ENCODE data around the gene ALDH3B2. TPM values are rescaled to one million over a fixed set of nuclear protein-coding genes. Genes with fewer than 3 reads are reported as not detected.
A peak's percentile ranks its signal among the peaks of the same experiment; 100 is the strongest.
"Not testable (repeated sequence)": the region's sequence is repeated elsewhere in the genome, so short reads cannot be mapped to it uniquely, and the experiment has no call there.

The ALDH3B2 gene
- total RNA-seq, 1 donor from 2014 or later: 4.8 TPM

- Mint-ChIP-seq H3K36me3 (no peaks in the 10 kb centered on the region), H3K4me3 (peak overlapping the region; percentile 47), H3K27ac (peak overlapping the region; percentile 64), H3K9me3 (no peaks in the 10 kb centered on the region), H3K4me1 (ENCODE audit: unreplicated experiment) (no peaks in the 10 kb centered on the region), H3K27me3 (peaks cover 2% of the 10 kb centered on the region)
- DNase-seq (ENCODE audit: extremely low spot score, unreplicated experiment): no peak
- no peak for TF ChIP-seq CTCF (conservative IDR thresholded peaks at IDR 0.05)
Measured at GRCh38 chr11:67627441-67627811, 47.0 kb downstream of the ALDH3B2 start.

- peak overlapping the region; percentile 47 for H3K4me3 Mint-ChIP-seq
- no peaks in the 10 kb centered on the region for H3K9me3 Mint-ChIP-seq
- no peaks in the 10 kb centered on the region for H3K36me3 Mint-ChIP-seq
- H3K4me1 Mint-ChIP-seq (ENCODE audit: unreplicated experiment): peaks cover 1% of the 10 kb centered on the region
- TF ChIP-seq CTCF (conservative IDR thresholded peaks at IDR 0.05): no peak
- peaks cover 4% of the 10 kb centered on the region for H3K27me3 Mint-ChIP-seq
- H3K27ac Mint-ChIP-seq: no peak overlapping the region
- DNase-seq (ENCODE audit: extremely low spot score, unreplicated experiment): no peak
Measured at GRCh38 chr11:67626970-67627369, 47.5 kb downstream of the ALDH3B2 start.

GRCh38 chr11:67626131-67626833 lies 48.1 kb downstream of the ALDH3B2 start:
- H3K27ac Mint-ChIP-seq; H3K4me1 Mint-ChIP-seq (ENCODE audit: unreplicated experiment); H3K9me3 Mint-ChIP-seq; DNase-seq (ENCODE audit: extremely low spot score, unreplicated experiment); H3K4me3 Mint-ChIP-seq; H3K36me3 Mint-ChIP-seq: not testable (repeated sequence)
- peaks cover 10% of the 10 kb centered on the region for H3K27me3 Mint-ChIP-seq

- not testable (repeated sequence) for H3K4me3 Mint-ChIP-seq; H3K27ac Mint-ChIP-seq; DNase-seq (ENCODE audit: extremely low spot score, unreplicated experiment); H3K36me3 Mint-ChIP-seq; H3K9me3 Mint-ChIP-seq
- Mint-ChIP-seq H3K4me1 (ENCODE audit: unreplicated experiment) (peaks cover 20% of the 10 kb centered on the region), H3K27me3 (peaks cover 23% of the 10 kb centered on the region)
Measured at GRCh38 chr11:67623795-67624194, 50.6 kb downstream of the ALDH3B2 start.

- not testable (repeated sequence) for H3K9me3 Mint-ChIP-seq; H3K36me3 Mint-ChIP-seq; H3K27ac Mint-ChIP-seq; DNase-seq (ENCODE audit: extremely low spot score, unreplicated experiment); H3K4me3 Mint-ChIP-seq
- peaks cover 20% of the 10 kb centered on the region for H3K4me1 Mint-ChIP-seq (ENCODE audit: unreplicated experiment)
- peaks cover 24% of the 10 kb centered on the region for H3K27me3 Mint-ChIP-seq
Measured at GRCh38 chr11:67622905-67623304, 51.5 kb downstream of the ALDH3B2 start.

- DNase-seq (ENCODE audit: extremely low spot score, unreplicated experiment); H3K27ac Mint-ChIP-seq; H3K9me3 Mint-ChIP-seq; H3K36me3 Mint-ChIP-seq: not testable (repeated sequence)
- peaks cover 30% of the 10 kb centered on the region for H3K4me1 Mint-ChIP-seq (ENCODE audit: unreplicated experiment)
- peaks cover 34% of the 10 kb centered on the region for H3K27me3 Mint-ChIP-seq
- H3K4me3 Mint-ChIP-seq: peak overlapping the region; percentile 95
Measured at GRCh38 chr11:67621928-67622327, 52.5 kb downstream of the ALDH3B2 start.

GRCh38 chr11:67620621-67621020 lies 53.8 kb downstream of the ALDH3B2 start:
- H3K36me3 Mint-ChIP-seq, H3K9me3 Mint-ChIP-seq: not testable (repeated sequence)
- H3K4me3 Mint-ChIP-seq: peak overlapping the region; percentile 95
- H3K27me3 Mint-ChIP-seq: peaks cover 35% of the 10 kb centered on the region
- H3K27ac Mint-ChIP-seq: peak overlapping the region; percentile 79
- H3K4me1 Mint-ChIP-seq (ENCODE audit: unreplicated experiment): peaks cover 31% of the 10 kb centered on the region
- peak; percentile 69 for DNase-seq (ENCODE audit: extremely low spot score, unreplicated experiment)

- Mint-ChIP-seq H3K27ac (peak overlapping the region; percentile 79), H3K4me3 (peak overlapping the region; percentile 95), H3K27me3 (peaks cover 35% of the 10 kb centered on the region), H3K4me1 (ENCODE audit: unreplicated experiment) (peaks cover 31% of the 10 kb centered on the region)
- not testable (repeated sequence) for H3K9me3 Mint-ChIP-seq; DNase-seq (ENCODE audit: extremely low spot score, unreplicated experiment); H3K36me3 Mint-ChIP-seq
Measured at GRCh38 chr11:67619683-67620618, 54.5 kb downstream of the ALDH3B2 start.

- peaks cover 31% of the 10 kb centered on the region for H3K4me1 Mint-ChIP-seq (ENCODE audit: unreplicated experiment)
- peaks cover 35% of the 10 kb centered on the region for H3K27me3 Mint-ChIP-seq
- not testable (repeated sequence) for DNase-seq (ENCODE audit: extremely low spot score, unreplicated experiment); H3K36me3 Mint-ChIP-seq; H3K9me3 Mint-ChIP-seq; H3K27ac Mint-ChIP-seq
- H3K4me3 Mint-ChIP-seq: peak overlapping the region; percentile 95
Measured at GRCh38 chr11:67618901-67619659, 55.3 kb downstream of the ALDH3B2 start.
